H9 (cell line): Measurements from ENCODE around the gene NFKB1. TPM values are rescaled to one million over a fixed set of nuclear protein-coding genes. Genes with fewer than 3 reads are reported as not detected.

Experiments
- DNase-seq: peaks from one replicate; pipeline ENCODE4 v3.0.0-alpha.2; 2017
- H2AFZ ChIP-seq: one replicate; pipeline ENCODE4 v1.6.1; 2013; ENCODE audit warnings: mild to moderate bottlenecking, low read length, control low read depth, moderate library complexity
- H2AK5ac ChIP-seq: 2 replicates; pipeline ENCODE4 v1.6.1; 2013; ENCODE audit warnings: low read length, control low read depth, mixed read lengths; ENCODE audit not compliant: insufficient read length
- H2BK120ac ChIP-seq: one replicate; pipeline ENCODE4 v1.6.1; 2013; ENCODE audit warnings: low read depth, mild to moderate bottlenecking, low read length, control low read depth, inconsistent platforms; ENCODE audit not compliant: poor library complexity, severe bottlenecking
- H2BK12ac ChIP-seq: 2 replicates; pipeline ENCODE4 v1.6.1; 2013; ENCODE audit warnings: low read length, control low read depth, mixed read lengths, low read depth; ENCODE audit not compliant: insufficient read length
- H2BK15ac ChIP-seq: 2 replicates; pipeline ENCODE4 v1.6.1; 2013; ENCODE audit warnings: low read depth, low read length, control low read depth
- H2BK20ac ChIP-seq: one replicate; pipeline ENCODE4 v1.6.1; 2013; ENCODE audit warnings: low read depth, mild to moderate bottlenecking, low read length, control low read depth, inconsistent platforms; ENCODE audit not compliant: poor library complexity, severe bottlenecking
- H2BK5ac ChIP-seq: 2 replicates; pipeline ENCODE4 v1.6.1; 2013; ENCODE audit warnings: low read length, control low read depth, mixed read lengths; ENCODE audit not compliant: insufficient read length
- H3K14ac ChIP-seq: 2 replicates; pipeline ENCODE4 v1.6.1; 2013; ENCODE audit warnings: low read length, control low read depth; ENCODE audit not compliant: insufficient read depth
- H3K18ac ChIP-seq: 2 replicates; pipeline ENCODE4 v1.6.1; 2013; ENCODE audit warnings: low read depth, mild to moderate bottlenecking, mixed read lengths, low read length, control low read depth; ENCODE audit not compliant: insufficient read length
- H3K23ac ChIP-seq: 2 replicates; pipeline ENCODE4 v1.6.1; 2013; ENCODE audit warnings: low read length, control low read depth, mixed read lengths, low read depth; ENCODE audit not compliant: insufficient read length
- H3K23me2 ChIP-seq: 2 replicates; pipeline ENCODE4 v1.6.1; 2013; ENCODE audit warnings: low read depth, mild to moderate bottlenecking, mixed read lengths, low read length, control low read depth; ENCODE audit not compliant: insufficient read length, poor library complexity, severe bottlenecking
- H3K27ac ChIP-seq: 2 replicates; pipeline ENCODE4 v1.5.1; 2013; ENCODE audit warnings: low read length, control low read depth, mixed read lengths, low read depth; ENCODE audit not compliant: insufficient read length
- H3K27me3 ChIP-seq: 2 replicates; pipeline ENCODE4 v1.6.1; 2013; ENCODE audit warnings: low read length, control low read depth, inconsistent platforms; ENCODE audit not compliant: insufficient read depth
- H3K4ac ChIP-seq: 2 replicates; pipeline ENCODE4 v1.6.1; 2013; ENCODE audit warnings: low read depth, mild to moderate bottlenecking, control low read depth, inconsistent platforms, low read length, moderate library complexity
- H3K4me1 ChIP-seq: 2 replicates; pipeline ENCODE4 v1.6.1; 2013; ENCODE audit warnings: low read length, control low read depth, inconsistent platforms; ENCODE audit not compliant: insufficient read depth
- H3K4me2 ChIP-seq: 2 replicates; pipeline ENCODE4 v1.6.1; 2013; ENCODE audit warnings: low read length, control low read depth, mixed read lengths; ENCODE audit not compliant: insufficient read length, insufficient read depth
- H3K56ac ChIP-seq: 2 replicates; pipeline ENCODE4 v1.6.1; 2013; ENCODE audit warnings: low read depth, mild to moderate bottlenecking, mixed read lengths, low read length, control low read depth; ENCODE audit not compliant: insufficient read length
- H3K79me1 ChIP-seq: 2 replicates; pipeline ENCODE4 v1.6.1; 2013; ENCODE audit warnings: low read depth, mild to moderate bottlenecking, moderate library complexity, low read length, control low read depth, inconsistent platforms; ENCODE audit not compliant: insufficient read depth, poor library complexity, severe bottlenecking
- H3K79me2 ChIP-seq: 2 replicates; pipeline ENCODE4 v1.6.1; 2013; ENCODE audit warnings: low read length, control low read depth, inconsistent platforms; ENCODE audit not compliant: insufficient read depth
- H3K9ac ChIP-seq: 2 replicates; pipeline ENCODE4 v1.6.1; 2013; ENCODE audit warnings: low read length, control low read depth, mixed read lengths; ENCODE audit not compliant: insufficient read length; ENCODE audit errors: extremely low read depth
- H3K9me3 ChIP-seq: one replicate; pipeline ENCODE4 v1.6.1; 2013; ENCODE audit warnings: low read depth, low read length, inconsistent platforms; ENCODE audit not compliant: control insufficient read depth
- H3T11ph ChIP-seq: one replicate; pipeline ENCODE4 v1.6.1; 2013; ENCODE audit warnings: mild to moderate bottlenecking, low read length, control low read depth, inconsistent platforms
- H4K20me1 ChIP-seq: one replicate; pipeline ENCODE4 v1.6.1; 2013; ENCODE audit not compliant: control insufficient read depth, insufficient read length, insufficient read depth
- H4K5ac ChIP-seq: 2 replicates; pipeline ENCODE4 v1.6.1; 2013; ENCODE audit warnings: low read depth, mild to moderate bottlenecking, mixed read lengths, low read length, control low read depth; ENCODE audit not compliant: insufficient read length
- H4K8ac ChIP-seq: replicated peaks from 2 replicates; pipeline ENCODE4 v1.6.1; 2013; ENCODE audit warnings: low read length, control low read depth, mixed read lengths, low read depth; ENCODE audit not compliant: insufficient read length
- H4K91ac ChIP-seq: 2 replicates; pipeline ENCODE4 v1.6.1; 2013; ENCODE audit warnings: low read depth, mild to moderate bottlenecking, moderate library complexity, mixed read lengths, low read length, control low read depth; ENCODE audit not compliant: insufficient read length
- H3K27ac Mint-ChIP-seq, 3 experiments: 2 replicates in 2 of 3; 3 replicates in 1 of 3; pipeline ENCODE4 v1.8.0; 2020 to 2021; ENCODE audit warnings: mixed read lengths in 3 of 3, mild to moderate bottlenecking in 1 of 3, moderate library complexity in 1 of 3
- H3K27me3 Mint-ChIP-seq: 2 replicates; pipeline ENCODE4 v1.8.0; 2021; ENCODE audit warnings: low read depth, mild to moderate bottlenecking, moderate library complexity, mixed read lengths
- H3K36me3 Mint-ChIP-seq, 3 experiments: 2 replicates in 2 of 3; 3 replicates in 1 of 3; pipeline ENCODE4 v1.8.0; 2020 to 2021; ENCODE audit warnings: low read depth in 3 of 3, mixed read lengths in 3 of 3; ENCODE audit not compliant: insufficient read depth in 1 of 3
- H3K4me1 Mint-ChIP-seq, 2 experiments: 2 replicates each; pipeline ENCODE4 v1.8.0; 2020; ENCODE audit warnings: mixed read lengths in 2 of 2
- H3K4me3 Mint-ChIP-seq, 2 experiments: 2 replicates in 1 of 2; 3 replicates in 1 of 2; pipeline ENCODE4 v1.8.0; 2020 to 2021; ENCODE audit warnings: mild to moderate bottlenecking in 2 of 2, mixed read lengths in 2 of 2, moderate library complexity in 1 of 2
- H3K9me3 Mint-ChIP-seq, 2 experiments: 2 replicates in 1 of 2; 3 replicates in 1 of 2; pipeline ENCODE4 v1.8.0; 2020; ENCODE audit warnings: mild to moderate bottlenecking in 2 of 2, mixed read lengths in 2 of 2, moderate library complexity in 1 of 2
- WGBS: extraction: QIAGEN DNeasy Blood & Tissue Kit; methylation state at CpG from one replicate; pipeline ENCODE4 v1.1.7; 2013; ENCODE audit warnings: missing lambda C conversion rate, low lambda C conversion rate, mixed read lengths; ENCODE audit not compliant: insufficient read length; ENCODE audit errors: extremely low coverage; 5-methylcytosine and 5-hydroxymethylcytosine counted together
- total RNA-seq: library from RNA; stranded (reverse); gene quantifications from 2 replicates; pipeline ENCODE4 v1.2.1, GENCODE V29; 2021
- TF ChIP-seq, protein P1 (sequence below): fragments of 200-600 bp; sonication (generic); conservative IDR thresholded peaks from 3 replicates; pipeline ENCODE4 v1.8.0; 2021; ENCODE audit warnings: antibody characterized with exemption, mild to moderate bottlenecking

NFKB1 gene
- total RNA-seq, 1 experiment from 2014 or later, result 5.7 TPM

DNA sequence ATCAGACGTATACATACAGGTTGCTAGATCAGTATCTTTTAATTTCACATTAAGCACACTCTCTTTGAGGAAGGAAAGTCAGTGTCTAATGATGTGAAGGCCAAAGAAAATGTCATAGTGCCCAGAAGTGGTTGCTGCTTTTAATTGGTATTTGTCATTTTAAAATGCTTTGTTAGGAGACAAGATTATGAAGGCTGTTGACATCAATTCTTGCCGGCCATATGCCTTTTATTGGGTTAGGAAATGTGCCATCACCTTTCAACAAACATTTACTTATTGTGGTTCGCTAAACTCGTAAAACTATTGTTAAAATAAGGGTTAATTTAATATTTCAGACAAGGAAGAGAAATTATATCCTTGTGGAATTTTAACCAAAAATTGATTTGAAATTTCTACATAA lies 32.2 kb downstream of the NFKB1 start:
- H3K56ac ChIP-seq, result no peak overlapping the region
- no peak overlapping the region for H2BK20ac ChIP-seq
- no peak overlapping the region for H3K14ac ChIP-seq
- no peak overlapping the region for H2BK120ac ChIP-seq
- H2AFZ ChIP-seq, result no peak overlapping the region
- no peak overlapping the region for H3K27ac ChIP-seq
- Mint-ChIP-seq H3K36me3 (no peaks in the 10 kb centered on the region), H3K4me1 (peaks cover 4 to 5% of the 10 kb centered on the region in 2 experiments; a peak in 3 of 4 replicates), H3K27me3 (no peaks in the 10 kb centered on the region), H3K4me3 (no peak overlapping the region), H3K9me3 (no peaks in the 10 kb centered on the region), H3K27ac (no peak overlapping the region)
- H3K4me2 ChIP-seq, result no peak overlapping the region
- no peak overlapping the region for H4K8ac ChIP-seq
- no peak overlapping the region for H3T11ph ChIP-seq
- H2BK5ac ChIP-seq, result no peak overlapping the region
- H3K18ac ChIP-seq, result no peak overlapping the region
- no peak overlapping the region for H3K23ac ChIP-seq
- no peaks in the 10 kb centered on the region for H3K79me1 ChIP-seq
- TF ChIP-seq, protein P1, sequence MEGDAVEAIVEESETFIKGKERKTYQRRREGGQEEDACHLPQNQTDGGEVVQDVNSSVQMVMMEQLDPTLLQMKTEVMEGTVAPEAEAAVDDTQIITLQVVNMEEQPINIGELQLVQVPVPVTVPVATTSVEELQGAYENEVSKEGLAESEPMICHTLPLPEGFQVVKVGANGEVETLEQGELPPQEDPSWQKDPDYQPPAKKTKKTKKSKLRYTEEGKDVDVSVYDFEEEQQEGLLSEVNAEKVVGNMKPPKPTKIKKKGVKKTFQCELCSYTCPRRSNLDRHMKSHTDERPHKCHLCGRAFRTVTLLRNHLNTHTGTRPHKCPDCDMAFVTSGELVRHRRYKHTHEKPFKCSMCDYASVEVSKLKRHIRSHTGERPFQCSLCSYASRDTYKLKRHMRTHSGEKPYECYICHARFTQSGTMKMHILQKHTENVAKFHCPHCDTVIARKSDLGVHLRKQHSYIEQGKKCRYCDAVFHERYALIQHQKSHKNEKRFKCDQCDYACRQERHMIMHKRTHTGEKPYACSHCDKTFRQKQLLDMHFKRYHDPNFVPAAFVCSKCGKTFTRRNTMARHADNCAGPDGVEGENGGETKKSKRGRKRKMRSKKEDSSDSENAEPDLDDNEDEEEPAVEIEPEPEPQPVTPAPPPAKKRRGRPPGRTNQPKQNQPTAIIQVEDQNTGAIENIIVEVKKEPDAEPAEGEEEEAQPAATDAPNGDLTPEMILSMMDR, result no peak
- no CpG with 5 or more reads among the region's 4 CpGs for WGBS
- H3K23me2 ChIP-seq, result no peaks in the 10 kb centered on the region
- H4K5ac ChIP-seq, result no peak overlapping the region
- no peak overlapping the region for H4K91ac ChIP-seq
- no peak overlapping the region for H3K4ac ChIP-seq
- no peaks in the 10 kb centered on the region for H3K9me3 ChIP-seq
- no peaks in the 10 kb centered on the region for H3K79me2 ChIP-seq
- H3K27me3 ChIP-seq, result no peaks in the 10 kb centered on the region
- no peak overlapping the region for H3K9ac ChIP-seq
- no peaks in the 10 kb centered on the region; the same call in 1 of the 2 replicates for H3K4me1 ChIP-seq
- H4K20me1 ChIP-seq, result no peaks in the 10 kb centered on the region
- no peak overlapping the region for H2BK12ac ChIP-seq
- H2AK5ac ChIP-seq, result no peak overlapping the region
- no peak overlapping the region for H2BK15ac ChIP-seq
- DNase-seq, result no peak
